Measurements from ENCODE around the gene TBCD.

TBCD gene

DNA sequence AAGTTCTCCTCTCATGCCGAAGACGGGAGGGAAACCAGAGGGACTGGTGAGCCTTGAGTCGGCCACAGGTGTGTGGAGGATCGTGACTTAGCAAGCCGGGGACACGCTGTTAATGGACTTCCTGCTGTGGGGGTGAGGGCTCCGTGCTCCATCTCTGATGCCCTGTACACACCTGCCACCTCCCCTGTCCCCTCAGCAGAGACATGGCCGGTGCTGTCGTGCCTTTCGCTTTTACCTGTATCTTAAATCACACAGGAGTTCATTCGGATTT is 163.8 kb downstream of the TBCD start:
- DNase-seq (ENCODE audit: low read depth) = no peak
- TF ChIP-seq, protein P1, sequence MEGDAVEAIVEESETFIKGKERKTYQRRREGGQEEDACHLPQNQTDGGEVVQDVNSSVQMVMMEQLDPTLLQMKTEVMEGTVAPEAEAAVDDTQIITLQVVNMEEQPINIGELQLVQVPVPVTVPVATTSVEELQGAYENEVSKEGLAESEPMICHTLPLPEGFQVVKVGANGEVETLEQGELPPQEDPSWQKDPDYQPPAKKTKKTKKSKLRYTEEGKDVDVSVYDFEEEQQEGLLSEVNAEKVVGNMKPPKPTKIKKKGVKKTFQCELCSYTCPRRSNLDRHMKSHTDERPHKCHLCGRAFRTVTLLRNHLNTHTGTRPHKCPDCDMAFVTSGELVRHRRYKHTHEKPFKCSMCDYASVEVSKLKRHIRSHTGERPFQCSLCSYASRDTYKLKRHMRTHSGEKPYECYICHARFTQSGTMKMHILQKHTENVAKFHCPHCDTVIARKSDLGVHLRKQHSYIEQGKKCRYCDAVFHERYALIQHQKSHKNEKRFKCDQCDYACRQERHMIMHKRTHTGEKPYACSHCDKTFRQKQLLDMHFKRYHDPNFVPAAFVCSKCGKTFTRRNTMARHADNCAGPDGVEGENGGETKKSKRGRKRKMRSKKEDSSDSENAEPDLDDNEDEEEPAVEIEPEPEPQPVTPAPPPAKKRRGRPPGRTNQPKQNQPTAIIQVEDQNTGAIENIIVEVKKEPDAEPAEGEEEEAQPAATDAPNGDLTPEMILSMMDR (IDR thresholded peaks at IDR 0.05; ENCODE audit: control insufficient read depth, extremely low read depth, insufficient read depth) = no peak
- H3K4me3 ChIP-seq (ENCODE audit: low read depth, low read length) = no peak overlapping the region

DNA sequence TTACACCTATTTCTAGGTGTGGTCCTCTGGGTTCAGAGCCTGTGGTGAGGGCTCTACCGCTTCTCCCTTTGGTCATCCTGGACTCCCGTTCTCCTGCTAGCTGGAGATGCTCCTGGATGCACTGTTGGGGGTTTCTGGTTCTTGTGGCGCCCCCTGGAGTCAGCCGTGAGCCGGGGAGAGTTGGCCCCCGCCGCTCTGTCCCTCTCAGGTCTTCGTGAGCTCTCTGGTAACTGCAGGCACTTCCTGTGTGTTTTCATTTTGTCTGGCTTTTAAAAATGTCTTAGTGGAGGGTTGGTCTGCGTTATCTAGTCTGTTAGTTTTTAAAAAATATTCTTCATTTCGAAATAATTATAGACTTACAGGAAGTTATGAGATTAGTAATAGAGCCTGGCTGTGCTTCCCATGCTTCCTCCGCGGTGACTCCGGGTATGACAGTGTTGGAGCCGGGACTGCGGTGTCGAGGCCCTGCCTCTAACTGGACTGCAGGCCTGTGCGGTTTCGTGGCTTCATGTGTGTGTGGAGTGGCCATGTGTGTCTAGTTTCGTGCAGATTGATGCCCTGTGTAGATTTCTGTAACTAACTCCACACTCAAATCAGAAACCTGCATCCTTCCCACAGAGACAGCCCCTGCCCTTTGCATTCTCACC is 166.0 kb downstream of the TBCD start:
- H3K4me3 ChIP-seq (ENCODE audit: low read depth, low read length) = no peak overlapping the region
- TF ChIP-seq, protein P1 (IDR thresholded peaks at IDR 0.05; ENCODE audit: control insufficient read depth, extremely low read depth, insufficient read depth) = no peak
- no peak for DNase-seq (ENCODE audit: low read depth)

DNA sequence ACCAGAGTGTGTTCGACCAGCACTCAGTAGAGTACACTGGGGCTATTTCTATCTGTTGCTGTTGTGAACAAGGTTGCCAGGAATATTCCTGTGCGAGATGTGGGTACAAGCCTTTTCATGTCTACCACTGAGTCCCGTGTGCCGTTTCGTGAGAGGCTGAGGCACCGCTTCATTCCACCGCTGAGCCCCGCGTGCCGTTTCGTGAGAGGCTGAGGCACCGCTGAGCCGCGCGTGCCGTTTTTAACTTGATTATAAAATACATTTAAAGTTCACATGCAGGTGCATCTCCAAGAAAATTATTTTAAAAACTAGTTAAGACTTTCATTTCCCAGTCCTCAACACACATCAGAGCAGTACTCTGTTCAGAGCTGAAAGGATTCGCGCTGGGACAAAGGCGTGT is 166.6 kb downstream of the TBCD start:
- no peak for DNase-seq (ENCODE audit: low read depth)
- no peak overlapping the region for H3K4me3 ChIP-seq (ENCODE audit: low read depth, low read length)
- TF ChIP-seq, protein P1 (IDR thresholded peaks at IDR 0.05; ENCODE audit: control insufficient read depth, extremely low read depth, insufficient read depth) = no peak

DNA sequence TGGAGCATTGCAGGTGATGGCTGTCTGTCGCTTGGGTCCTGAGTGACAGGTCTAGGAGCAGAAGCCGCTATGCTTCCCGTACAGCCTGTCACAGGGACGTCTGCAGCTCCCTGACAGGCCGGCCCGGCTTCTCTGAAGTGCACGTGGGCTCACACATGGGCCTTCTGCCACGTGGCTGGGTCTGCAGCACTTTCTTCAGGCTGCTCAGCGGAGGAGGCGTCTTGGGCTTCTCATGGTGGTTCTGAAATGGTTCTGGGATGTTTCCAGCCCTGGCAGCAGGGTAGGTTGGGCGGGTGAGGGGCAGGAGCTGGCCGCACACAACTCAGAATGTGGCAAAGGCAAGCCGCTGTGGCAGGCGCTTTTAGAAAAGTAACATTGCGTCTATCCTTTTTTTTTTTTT is 168.3 kb downstream of the TBCD start:
- TF ChIP-seq, protein P1 (IDR thresholded peaks at IDR 0.05; ENCODE audit: control insufficient read depth, extremely low read depth, insufficient read depth) = no peak
- H3K4me3 ChIP-seq (ENCODE audit: low read depth, low read length) = no peak overlapping the region
- no peak for DNase-seq (ENCODE audit: low read depth)

DNA sequence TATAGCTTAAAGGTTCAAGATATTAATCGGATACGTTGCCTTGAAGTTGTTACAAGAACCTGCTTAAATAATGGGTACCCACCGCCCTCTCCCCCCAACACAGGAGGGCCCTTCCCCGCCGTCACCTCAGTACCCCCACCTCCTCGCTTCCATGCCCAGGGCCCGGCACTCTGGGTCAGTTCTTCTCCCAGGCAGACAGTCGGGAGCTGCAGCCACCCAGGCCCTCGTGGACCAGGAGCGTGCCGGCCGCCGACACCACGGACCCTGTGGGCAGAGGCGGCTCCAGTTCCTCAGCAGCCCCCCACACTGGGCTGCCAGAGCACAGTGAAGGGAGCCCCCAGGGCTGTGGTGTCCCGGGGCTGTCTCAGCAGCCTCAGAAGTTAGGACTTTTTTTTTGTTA is 168.8 kb downstream of the TBCD start:
- TF ChIP-seq, protein P1 (IDR thresholded peaks at IDR 0.05; ENCODE audit: control insufficient read depth, extremely low read depth, insufficient read depth) = no peak
- no peak for DNase-seq (ENCODE audit: low read depth)
- no peak overlapping the region for H3K4me3 ChIP-seq (ENCODE audit: low read depth, low read length)

DNA sequence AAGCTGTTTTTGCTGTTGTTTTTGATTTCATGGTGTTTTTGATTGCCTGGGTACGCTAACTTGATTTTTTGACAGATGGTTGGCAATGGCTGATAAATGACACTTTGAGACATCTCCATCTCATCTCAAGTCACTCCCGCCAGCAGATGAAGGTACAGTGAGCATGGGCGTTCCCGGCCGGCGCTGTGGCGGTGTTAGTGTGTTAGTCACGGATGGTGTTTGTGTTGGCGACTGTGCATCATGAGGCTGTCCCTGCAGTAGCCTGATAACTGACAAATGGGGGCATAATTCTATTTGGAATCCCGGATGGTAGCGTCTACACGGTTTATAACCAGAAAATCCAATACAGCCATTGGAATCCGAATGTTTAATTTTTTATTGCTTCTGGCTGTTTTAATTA is 169.6 kb downstream of the TBCD start:
- no peak overlapping the region for H3K4me3 ChIP-seq (ENCODE audit: low read depth, low read length)
- TF ChIP-seq, protein P1 (IDR thresholded peaks at IDR 0.05; ENCODE audit: control insufficient read depth, extremely low read depth, insufficient read depth) = no peak
- DNase-seq (ENCODE audit: low read depth) = no peak

DNA sequence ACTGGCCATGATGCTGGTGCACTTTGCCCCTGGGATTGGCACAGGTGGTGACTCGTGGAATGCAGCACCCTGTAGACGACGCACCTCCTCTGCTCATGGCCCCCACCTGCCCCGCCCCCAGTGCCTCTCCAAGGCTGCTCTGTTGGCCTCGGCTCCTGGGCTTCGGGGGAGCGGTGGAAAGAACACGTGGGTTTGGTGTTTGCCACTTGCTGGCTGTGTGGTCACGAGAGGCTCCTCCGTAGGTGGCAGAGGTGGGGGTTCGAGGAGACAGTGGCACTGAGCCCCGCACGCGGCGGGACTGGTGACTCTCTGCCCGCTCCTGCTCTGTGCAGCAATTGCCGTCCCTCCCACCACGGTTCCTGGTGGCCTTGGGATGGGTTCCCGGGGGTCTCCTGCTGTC is 170.8 kb downstream of the TBCD start:
- DNase-seq (ENCODE audit: low read depth) = no peak
- TF ChIP-seq, protein P1 (IDR thresholded peaks at IDR 0.05; ENCODE audit: control insufficient read depth, extremely low read depth, insufficient read depth) = no peak
- H3K4me3 ChIP-seq (ENCODE audit: low read depth, low read length) = no peak overlapping the region

Data from LNCaP clone FGC (cell line).